GM12864 (cell line): ENCODE results near the gene TCHH.
"Not testable (repeated sequence)": the region's sequence is repeated elsewhere in the genome, so short reads cannot be mapped to it uniquely, and the experiment has no call there.

Experiments
- DNase-seq: peaks from one replicate; pipeline ENCODE4 v3.0.0-alpha.2; 2011; ENCODE audit warnings: low read depth
- H3K4me3 ChIP-seq: 2 replicates; pipeline ENCODE4 v1.5.1; 2011; ENCODE audit warnings: mild to moderate bottlenecking, low read depth, low read length, control low read depth
- CTCF ChIP-seq: IDR thresholded peaks from 2 replicates; pipeline ENCODE4 v1.5.1; 2011; ENCODE audit warnings: low read depth, mild to moderate bottlenecking, moderate library complexity, low read length, control low read depth, inconsistent platforms; ENCODE audit errors: missing control alignments

The TCHH gene

GRCh38 chr1:152086760-152087159 lies 28.5 kb downstream of the TCHH start:
- DNase-seq, result no peak
- no peak overlapping the region for H3K4me3 ChIP-seq
- TF ChIP-seq CTCF, result no peak

- H3K4me3 ChIP-seq, result no peak overlapping the region
- no peak for TF ChIP-seq CTCF
- DNase-seq, result no peak
Measured at GRCh38 chr1:152084853-152085252, 30.4 kb downstream of the TCHH start.

GRCh38 chr1:152081026-152081425 lies 34.2 kb downstream of the TCHH start:
- not testable (repeated sequence) for DNase-seq, H3K4me3 ChIP-seq

DNA sequence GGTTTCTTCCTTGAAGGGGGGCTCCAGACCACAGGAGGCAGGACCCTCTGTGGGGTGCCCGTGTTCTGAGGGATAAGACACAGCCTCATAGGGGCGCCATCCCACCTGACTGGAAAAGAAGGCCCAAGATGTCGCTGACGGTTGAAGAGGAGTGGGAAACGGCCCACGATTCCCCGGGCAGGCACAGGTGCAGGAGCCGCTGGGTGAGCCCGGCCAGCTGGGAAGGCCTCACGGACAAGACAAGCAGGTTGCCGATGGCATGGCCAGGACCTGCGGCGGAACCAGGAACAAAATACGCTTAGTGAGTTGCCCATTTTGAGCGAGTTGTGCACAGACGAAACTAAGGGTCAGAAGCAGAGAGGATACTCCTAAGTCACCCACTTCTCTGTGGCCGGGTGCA lies 34.8 kb downstream of the TCHH start:
- DNase-seq, H3K4me3 ChIP-seq: not testable (repeated sequence)

- no peak overlapping the region for H3K4me3 ChIP-seq
- DNase-seq, result no peak
- no peak for TF ChIP-seq CTCF
Measured at GRCh38 chr1:152078831-152079441, 36.3 kb downstream of the TCHH start.

DNA sequence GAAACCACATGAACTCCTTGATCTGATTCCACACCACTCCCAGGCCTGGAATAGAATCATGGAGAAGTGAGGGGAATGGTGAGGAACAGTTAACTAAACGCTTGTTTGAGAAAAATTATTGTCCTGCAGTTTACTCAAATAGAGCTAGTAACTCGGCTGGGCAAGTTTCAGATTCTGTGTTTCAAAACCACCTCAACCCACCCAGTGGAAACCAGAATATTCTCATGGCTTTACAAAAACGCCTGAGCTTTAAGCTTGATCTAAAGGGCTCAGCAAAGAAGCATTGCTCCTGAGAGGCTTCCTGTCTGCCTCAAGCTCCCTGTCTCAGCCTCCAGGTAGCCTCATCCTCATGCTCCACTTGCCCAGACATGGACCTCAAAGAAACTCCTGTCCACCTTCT lies 42.9 kb downstream of the TCHH start:
- H3K4me3 ChIP-seq, result no peak overlapping the region
- no peak for TF ChIP-seq CTCF
- DNase-seq, result no peak

- DNase-seq, result no peak
- no peak overlapping the region for H3K4me3 ChIP-seq
- TF ChIP-seq CTCF, result no peak
Measured at GRCh38 chr1:152071123-152071522, 44.1 kb downstream of the TCHH start.

DNA sequence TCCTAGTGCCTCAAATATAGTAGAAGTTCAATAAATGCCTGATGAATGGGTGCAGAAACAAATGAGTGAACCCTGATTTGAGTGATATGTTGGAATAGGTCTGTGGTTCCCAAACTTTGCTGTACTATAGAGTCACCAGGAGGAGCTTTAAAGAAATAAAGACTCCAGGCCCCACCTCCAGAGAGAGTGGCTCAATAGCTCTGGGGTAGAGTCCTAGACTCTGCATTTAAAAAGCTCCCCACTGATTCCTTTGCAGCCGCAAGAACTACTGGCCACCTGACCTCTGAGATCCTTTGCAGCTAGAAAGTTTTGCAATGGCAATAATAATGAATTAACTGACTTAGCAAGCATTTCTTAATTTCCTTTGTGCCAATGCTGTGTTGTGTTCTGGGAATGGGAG lies 47.3 kb downstream of the TCHH start:
- no peak for TF ChIP-seq CTCF
- no peak for DNase-seq
- no peak overlapping the region for H3K4me3 ChIP-seq
